IPS DF 4.7 (cell line): ENCODE measurements around the gene TAL1.

ENCODE experiments used
- DNase-seq: peaks from one replicate; pipeline ENCODE4 v3.0.0-alpha.2; 2013; ENCODE audit warnings: low spot score; ENCODE audit errors: extremely low read depth

The TAL1 gene

DNA sequence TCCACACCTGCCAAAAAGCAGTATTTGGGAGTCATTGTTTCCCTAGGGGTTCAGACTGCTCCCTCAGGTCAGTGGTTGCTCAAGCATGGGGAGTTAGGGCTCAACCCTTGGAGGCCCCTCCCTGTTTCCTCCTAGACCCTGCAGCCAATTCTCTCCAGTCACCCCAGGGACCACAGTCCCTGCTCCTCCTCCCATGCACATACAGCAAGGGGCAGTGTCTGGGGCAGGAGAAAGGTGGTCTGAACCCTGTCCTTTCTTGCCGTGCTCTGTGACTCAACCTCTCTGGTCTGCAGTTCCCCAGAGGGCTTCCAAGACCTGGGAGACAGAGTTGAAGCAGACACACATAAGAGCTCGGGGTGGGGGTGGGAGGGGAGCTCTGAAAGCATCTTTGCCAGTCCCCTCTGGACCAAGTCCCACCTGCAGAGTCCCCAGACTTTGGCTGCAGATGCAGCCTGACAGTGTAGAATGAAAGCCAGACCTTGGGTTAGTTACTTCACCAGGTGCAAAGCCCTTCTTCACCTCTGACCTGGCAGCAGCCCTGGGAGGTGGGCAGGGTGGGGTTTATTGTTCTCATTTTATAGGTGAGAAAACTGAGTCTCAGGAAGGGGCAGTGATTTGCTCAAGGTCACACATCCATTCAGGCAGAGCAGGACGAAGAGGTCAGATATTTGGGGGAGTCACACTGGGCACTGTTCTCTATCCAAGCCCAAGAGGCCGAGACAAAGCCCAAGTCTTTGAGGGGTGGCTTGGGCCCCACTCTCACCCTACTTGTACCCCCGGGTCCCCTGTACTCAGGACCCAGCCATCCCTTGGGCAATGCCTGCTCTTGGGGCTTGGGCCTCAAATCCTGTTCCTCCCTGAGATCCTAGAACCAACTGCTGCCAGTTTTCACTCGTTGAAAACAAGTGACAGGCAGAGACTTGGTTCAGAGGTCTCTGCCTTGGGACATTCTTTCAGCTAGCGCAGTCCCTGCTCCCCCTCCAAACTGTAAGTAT lies 42.9 kb downstream of the TAL1 start:
- DNase-seq: no peak

DNA sequence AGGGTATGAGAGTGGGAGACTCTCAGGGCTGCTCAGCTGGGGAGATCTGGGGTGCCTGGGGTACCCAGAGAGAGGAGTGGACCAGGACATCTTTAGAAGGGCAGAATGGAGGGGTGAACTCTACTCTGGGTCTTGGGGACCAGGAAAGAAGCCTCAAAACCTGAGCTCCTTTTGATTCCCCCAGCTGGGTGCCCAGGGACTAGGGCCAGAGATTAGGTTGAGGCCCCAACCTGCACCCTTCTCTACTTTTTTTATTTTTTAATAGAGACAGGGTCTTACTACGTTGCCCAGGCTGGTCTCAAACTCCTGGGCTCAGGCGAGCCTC lies 44.1 kb downstream of the TAL1 start:
- no peak for DNase-seq

DNA sequence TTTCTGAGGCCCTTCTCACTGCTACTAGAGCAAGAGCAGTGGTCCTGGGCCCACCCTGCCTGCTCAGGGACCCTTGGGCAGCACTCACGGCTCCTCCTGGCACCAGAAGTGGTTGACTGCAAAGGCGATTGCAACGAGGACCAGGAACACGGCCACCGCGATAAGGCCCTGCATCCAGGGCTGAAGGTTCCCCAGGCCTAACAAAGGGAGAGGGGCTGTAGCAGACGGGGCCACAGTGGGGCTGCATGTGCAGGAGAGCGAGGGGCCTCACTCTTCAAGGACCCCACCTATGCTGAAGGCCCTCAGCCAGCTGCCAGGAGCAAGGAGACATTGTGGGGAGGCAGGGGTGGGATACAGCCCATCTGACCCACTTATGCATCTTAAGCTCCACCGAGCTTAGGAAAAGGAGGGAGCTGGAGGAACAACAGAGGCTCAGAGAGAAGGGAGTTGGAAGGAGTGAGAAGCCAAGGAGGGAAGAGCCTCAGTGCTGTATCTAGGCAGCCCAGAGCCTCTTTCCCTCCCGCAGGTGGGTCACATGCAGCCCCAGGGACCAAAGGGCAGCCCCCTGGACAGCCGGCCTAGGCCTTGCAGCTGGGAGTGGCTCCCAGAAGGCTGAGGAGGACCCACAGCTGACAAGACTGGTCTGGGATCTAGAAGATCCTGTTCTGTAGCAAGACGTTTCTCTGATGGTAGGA lies 44.6 kb downstream of the TAL1 start:
- no peak for DNase-seq

DNA sequence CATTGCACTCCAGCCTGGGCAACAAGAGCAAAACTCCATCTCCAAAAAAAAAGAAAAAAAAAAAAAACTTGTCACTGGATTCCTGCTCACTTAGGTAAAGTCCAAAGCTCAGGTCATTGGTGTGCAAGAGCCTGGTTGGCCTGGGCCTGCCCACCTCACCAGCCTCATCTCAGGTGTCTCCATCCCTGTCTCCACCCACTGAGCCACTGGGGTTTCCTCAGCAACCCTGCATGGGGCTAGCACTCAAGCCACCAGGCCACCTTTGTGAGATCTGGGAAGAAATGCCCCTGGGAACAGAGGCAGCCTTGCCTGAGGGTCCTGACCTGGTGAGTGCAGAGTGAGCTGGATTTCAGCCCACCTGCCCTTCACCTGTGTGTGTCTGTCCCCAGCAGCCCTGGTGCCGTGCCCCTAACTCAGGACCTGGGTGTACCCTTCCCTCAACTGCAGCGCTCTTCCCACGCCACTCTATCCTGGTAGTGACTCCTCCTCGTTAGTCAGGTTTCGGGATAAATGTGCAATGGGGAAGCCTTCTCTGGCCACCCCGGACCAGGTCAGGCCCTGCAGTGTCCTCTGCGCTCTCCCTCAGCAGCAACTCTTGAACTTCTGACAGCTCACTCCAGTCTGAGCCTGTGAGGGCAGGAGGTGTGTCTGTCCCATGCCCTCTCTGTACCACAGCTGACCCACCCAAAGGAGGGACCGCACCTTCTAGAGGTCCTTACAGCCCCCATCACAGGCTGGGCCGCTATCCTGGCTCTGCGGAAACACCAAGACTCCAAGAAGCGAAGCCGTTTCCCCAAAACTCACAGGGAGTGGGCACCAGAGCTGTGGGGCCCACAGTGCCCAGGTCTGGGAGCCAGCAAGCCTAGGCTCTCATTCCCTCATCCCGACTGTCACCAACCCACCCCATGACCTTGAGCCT lies 45.5 kb downstream of the TAL1 start:
- DNase-seq: no peak

DNA sequence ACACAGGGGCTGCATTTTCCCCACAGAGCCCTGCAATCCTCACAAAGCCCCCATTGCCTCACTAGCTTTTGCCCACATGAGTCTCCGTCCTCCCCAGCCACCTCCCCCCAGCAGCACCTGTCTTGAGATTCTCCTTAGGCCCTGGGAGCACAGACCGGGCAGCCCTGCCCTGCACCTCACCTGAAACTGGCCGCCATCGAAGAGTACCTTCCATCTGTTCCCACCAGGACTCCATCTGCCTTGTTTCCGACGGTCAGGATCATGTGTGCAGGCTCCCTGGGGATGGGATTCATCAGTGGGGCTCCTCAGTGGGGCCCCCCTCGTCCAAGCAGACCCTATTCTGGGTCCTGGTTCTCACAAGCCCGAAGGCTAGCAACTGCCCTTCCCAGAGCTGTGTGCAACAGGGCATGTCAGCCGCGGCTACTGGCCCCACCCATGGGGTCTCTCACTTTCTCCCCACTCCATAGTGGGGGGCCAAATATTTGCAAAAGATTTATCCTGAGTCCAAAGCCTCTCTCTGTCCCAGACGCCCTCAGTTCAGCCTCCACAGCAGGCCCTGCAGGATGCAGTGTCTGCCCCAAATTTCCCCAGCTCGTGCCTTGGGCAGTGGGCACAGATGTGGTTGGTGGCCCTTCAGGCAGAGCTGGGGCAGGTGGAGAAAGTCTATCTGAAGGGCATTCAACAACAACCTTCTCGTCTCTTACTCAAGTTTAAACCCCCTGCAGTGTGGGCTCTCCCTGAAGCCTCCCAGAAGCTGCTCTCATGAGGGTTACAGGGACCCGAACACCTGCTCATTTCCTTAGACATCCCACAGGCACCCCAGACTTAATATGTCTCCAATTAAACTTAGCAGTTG lies 47.0 kb downstream of the TAL1 start:
- no peak for DNase-seq

DNA sequence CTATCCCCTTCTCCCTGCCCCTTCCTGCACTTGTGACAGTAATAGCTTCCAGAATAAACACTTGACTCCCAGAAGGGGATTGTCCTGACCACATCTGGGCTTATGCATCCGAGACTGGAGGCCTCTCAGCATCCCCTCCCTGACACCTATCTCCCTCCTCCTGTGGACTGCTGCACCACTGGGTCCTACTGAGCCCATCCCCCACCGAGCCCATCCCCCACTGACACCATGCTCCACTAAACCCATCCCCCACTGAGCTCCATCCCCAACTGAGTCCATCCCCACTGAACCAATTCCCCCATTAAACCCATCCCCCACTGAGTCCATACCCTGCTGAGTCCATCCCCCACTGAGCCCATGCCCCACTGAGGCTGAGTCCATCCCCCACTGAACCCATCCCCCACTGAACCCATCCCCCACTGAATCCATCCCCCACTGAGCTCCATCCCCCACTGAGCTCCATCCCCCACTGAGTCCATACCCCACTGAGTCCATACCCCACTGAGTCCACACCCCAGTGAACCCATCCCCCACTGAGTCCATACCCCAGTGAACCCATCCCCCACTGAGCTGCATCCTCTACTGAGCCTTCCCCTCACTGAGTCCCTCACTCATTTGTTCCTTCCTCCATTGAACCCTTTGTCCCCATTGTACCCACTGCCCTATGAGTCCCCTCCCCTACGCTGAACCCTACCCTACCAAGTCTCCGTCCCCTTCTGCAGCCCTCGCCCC lies 47.8 kb downstream of the TAL1 start:
- no peak for DNase-seq

DNA sequence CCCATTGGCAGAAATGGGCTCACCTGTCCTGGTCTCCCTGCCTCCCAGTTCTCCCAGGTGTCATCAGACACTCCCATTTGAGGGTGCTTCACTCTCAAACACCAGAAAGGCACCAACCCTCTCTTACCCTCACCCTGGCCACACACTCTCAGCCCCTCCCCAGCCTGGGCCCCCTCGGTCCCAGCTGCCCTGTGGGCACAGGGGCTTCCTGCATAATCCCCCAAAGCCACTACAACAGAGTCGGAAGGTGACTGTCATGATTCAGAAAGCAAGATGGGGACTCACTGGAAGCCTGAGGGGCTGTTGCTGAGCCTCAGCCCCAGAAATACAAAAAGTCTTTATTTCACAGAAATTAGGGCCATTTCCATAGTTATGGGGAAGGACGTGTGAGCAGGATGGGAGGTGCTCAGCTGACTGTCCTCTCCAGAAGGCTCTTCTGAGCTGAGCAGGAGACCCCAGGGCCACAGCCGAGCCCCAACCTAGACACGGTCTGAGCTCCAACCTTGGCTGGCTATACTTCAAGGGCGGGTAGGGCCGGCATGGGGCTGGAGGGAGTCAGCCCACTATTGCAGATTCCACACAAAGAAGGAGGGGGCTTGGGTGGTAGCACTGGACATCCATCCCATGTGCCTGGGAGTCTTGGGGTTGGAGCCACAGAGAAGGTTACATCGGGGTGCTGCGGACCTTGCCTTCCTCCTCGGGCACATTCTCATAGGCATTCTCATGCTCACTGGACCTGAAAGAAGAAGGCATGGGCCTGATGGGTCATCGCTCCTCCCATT lies 48.5 kb downstream of the TAL1 start:
- DNase-seq: no peak

DNA sequence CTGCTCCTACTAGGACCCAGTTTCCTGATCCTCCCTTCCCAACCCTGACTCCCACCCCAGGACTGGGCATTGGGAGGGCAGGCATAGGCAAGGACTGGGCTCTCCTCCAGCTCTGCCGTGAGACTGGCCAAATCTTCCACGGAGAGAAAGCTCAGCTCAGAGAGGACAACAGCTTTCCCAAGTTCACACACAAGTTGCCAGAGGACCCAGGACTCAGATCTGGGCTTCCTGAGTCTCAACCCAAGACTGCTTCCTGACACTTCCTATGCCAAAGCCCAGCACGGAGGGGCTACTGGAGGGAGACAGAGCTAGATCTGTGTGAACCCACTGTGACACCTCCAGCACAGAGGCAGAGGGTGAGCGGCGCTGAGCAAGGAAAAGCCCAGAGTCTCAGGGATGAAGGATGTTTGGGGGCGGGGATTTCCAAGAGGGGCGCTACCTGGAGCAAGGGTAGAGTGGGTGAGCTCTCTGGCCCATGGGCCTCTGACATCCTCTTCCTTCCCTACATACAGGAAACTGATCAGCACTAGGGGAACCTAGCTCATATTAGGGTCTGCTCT lies 49.3 kb downstream of the TAL1 start:
- DNase-seq: no peak

DNA sequence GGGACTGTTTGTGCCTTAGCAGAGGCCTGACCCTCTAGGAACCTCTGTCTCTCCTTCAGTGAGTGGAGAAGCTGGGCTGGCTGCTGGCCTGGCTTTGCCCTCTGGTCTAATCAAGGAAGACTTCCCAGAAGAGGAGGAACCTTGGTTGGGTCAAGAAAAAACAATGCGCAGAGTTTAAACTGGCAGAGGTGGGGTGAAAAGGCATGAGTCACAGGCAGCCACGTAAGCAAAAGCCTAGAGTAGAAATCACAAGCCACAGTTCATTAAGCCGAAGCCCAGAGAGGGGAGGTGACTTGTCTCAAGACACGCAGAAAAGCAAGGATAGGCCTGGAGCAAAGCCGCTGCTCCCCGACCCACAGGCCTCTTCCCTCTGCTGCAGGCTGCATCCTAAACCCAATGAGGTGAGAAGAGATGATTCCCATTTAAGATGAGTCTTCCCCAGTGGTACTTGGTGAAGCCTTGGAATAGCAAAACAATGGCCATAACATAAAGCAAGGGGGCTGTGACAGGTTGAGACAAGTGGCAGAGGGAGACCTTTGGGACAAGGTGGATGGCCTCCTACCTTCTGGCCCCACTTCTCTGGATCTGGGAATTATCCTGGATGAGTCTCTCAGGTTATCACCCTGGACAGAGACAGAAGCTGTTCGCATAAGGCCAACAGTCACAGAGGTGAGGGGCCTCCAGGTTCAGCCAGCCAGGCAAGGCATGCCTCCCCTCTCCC lies 49.9 kb downstream of the TAL1 start:
- DNase-seq: no peak

DNA sequence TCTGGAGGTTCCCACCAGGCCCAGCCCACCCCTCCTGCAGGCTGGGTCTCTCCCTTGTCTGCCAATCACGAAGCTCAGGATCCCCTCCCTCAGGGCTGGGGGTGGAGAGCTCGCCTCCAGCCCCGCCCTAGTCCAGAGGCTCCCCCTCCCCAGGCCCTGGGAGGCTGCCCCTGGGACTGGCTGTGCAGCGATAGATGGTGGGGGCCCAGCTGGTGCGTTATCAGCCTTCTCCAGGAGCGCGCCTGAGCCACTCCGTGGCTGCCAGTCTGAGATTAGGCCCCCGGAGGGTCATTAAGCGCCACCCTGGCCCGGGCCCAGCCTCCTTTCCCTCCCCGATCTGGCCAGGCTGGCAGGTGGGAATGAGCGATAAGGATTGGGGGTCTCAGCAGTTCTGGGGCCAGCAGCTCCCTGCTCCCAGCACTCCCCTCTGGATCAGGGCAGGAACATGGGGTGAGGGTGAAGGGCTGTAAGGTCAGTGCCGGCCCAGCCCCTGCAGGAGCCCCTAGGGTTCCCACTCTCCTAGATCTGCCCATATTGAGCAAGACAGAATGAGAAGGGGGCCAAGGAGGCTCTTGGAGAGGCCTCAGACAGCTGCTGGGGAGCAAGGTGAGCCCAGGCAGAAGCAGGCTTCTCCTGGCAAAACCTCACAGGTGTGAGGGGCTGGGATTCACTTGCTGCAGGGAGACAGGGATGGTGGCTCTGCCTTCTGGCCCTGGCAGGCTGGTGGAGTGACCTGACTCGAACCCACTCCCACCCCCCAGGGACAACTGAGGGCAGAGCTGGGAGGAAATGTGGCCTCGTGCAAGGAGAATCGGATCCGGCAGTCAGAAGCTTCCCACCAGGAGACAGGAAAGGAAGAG lies 50.7 kb downstream of the TAL1 start:
- no peak for DNase-seq

DNA sequence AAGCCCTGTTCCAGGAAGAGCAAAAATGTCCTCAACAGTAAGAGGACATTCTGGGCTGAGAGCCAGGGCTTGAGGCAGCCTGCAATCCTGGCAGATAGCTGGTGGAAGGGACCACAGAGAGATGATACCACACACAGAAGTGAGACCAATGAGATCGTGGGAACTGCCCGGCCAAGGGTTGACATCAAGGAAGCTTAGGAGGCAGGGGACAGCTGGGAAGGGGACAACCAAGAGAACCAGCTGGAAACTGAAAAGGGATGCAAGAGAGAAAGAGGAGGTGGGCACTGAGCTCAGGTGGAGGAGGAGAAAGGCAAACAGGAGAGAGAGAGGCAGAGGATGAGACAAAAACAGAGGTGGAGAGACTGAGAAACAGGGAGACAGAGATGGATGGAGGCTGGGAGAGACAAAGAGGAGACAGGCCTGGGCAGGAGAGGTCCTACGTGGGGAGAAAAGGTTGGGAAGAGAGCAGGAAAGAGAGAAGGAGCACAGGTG lies 51.4 kb downstream of the TAL1 start:
- no peak for DNase-seq

DNA sequence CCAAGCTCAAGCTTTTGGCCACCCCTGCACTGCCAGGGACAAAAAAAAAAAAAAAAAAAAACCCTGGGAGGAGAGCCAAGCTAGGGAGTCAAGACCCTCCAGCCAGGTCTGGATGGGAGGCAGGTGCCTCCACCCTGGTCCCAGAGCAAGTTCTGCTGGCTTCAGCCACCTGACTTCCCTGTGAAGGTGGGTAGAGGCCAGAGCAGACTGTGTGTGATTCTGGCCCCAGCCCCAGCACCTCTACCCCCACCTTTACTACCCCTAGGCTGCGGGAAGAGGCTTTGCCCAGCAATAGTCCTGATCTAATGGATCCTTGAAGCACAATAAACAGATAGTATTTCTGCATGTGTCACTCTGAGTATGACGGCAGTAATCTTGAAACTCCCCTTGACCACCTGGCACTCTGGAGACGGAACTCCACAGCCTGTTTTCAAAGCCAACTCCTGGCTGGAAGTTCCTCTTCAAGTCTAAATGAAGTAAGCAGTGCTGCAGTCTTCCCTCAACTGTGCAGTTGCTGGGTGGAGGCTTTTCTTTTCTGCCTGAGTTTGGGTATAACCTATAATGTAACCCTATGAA lies 51.9 kb downstream of the TAL1 start:
- DNase-seq: no peak

DNA sequence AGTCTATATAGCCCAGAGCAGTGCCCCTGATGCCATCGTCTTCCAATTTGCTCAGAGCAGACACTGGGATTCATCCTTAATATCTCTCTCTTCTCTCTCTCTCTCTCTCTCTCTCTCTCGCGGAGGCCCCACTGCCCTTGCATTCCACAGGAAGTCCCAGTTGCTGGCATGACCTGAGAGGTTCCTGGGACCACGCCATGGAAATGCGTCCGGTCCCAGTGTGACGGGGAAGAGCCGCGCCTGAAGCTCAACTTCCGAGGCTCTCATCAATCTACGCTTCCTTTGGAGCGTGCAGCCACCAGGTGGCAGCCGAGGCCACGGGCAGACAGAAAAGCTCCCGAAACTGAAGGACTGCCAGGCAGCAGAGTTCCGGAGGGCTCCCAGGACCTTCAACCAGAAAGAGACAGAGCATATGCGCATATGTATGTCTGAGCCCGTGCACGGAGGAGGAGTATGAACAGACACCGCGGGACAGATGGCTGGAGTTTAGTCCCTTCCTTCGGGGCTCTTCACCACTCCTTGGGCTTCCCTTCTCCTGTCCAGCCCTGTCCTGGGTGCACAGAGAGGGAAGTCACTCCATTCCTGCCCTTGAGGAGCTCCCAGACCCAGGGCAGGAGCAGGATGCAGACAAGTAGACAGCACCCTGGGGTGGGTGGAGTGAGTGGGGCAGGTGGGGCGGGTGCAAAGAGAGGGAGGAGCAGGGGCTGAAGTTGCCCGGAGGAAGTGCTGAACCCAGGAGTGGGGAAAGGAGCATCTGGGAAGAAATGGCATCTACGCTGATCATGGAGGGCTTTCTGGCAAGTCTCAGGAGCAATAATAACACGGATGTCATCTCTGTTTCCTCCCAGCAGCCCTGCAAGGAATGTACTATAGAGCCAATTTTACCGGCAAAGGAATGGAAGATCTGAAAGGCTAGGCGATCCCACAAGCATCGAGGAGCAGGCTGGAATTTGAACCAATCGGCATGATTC lies 52.7 kb downstream of the TAL1 start:
- peak; percentile 81 for DNase-seq

DNA sequence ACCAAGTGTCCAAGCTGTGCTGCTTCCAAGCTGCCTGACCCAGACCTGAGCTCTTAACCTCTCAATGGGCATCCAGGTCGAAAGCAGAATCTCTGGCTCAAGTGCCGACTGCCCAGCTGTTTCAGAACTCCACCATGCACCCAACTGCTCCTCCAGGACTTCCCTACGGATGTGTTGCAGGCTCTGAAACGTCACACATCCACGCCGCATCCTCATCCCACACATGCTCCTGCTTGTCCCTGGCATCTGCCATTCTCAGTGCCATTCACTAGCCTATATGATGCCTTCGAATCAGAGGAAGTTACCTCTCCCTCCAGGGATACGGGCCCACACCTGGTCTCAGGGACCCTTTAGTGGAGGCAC lies 53.4 kb downstream of the TAL1 start:
- DNase-seq: no peak

DNA sequence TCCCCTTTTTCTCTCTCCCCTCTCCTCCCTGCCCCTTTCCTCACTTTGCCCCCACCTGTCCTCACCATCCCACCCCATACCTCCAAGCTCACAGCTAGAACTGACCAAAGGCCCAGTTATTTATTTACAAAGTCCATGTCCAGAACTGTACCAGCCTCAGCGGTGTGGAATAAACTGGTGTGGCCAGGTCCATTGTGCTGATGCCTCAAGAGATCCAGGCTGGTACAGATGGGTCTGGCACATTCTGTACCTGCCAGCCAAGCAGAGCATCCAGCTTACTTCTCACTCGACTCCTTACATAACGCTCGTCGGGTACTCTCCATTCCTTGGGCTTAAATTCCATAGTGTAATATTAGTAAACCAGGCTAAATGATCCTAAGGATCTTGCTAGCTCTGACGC lies 54.0 kb downstream of the TAL1 start:
- DNase-seq: no peak
